GM18873 (cell line): ENCODE measurements around the gene SAMD11.
"Not testable (repeated sequence)": the region's sequence is repeated elsewhere in the genome, so short reads cannot be mapped to it uniquely, and the experiment has no call there.

Source experiments
- ATAC-seq: cut with Tn5 transposase; IDR thresholded peaks from one replicate; pipeline ENCODE4 v1.9.1; 2021; ENCODE audit warnings: mild to moderate bottlenecking, moderate library complexity, moderate number of reproducible peaks; ENCODE audit not compliant: unreplicated experiment, low FRiP score

The SAMD11 gene

GRCh38 chr1:973459-974292 is 50.0 kb downstream of the SAMD11 start:
- ATAC-seq: no peak

- no peak for ATAC-seq
These were observed 50.5 kb downstream of the SAMD11 start for GRCh38 chr1:974293-974640.

GRCh38 chr1:974687-975328 is 51.1 kb downstream of the SAMD11 start:
- no peak for ATAC-seq

- ATAC-seq: no peak
These were observed 51.6 kb downstream of the SAMD11 start for GRCh38 chr1:975365-975764.

- ATAC-seq: no peak
These were observed 52.4 kb downstream of the SAMD11 start for GRCh38 chr1:975896-976683.

GRCh38 chr1:976791-977190 is 53.1 kb downstream of the SAMD11 start:
- ATAC-seq: not testable (repeated sequence)

- no peak for ATAC-seq
These were observed 54.5 kb downstream of the SAMD11 start for GRCh38 chr1:978069-978834.

- no peak for ATAC-seq
These were observed 55.4 kb downstream of the SAMD11 start for GRCh38 chr1:978835-979743.

GRCh38 chr1:979744-980072 is 56.0 kb downstream of the SAMD11 start:
- no peak for ATAC-seq

GRCh38 chr1:980137-980571 is 56.4 kb downstream of the SAMD11 start:
- no peak for ATAC-seq

- no peak for ATAC-seq
These were observed 57.1 kb downstream of the SAMD11 start for GRCh38 chr1:980602-981395.

- no peak for ATAC-seq
These were observed 57.8 kb downstream of the SAMD11 start for GRCh38 chr1:981491-981954.

GRCh38 chr1:981955-982558 is 58.3 kb downstream of the SAMD11 start, which contains the start of gene PERM1:
PERM1 (minus strand) TSS chr1:982093; CDS start chr1:981029, 1,064 bp downstream.
- no peak for ATAC-seq

GRCh38 chr1:982765-983436 is 59.2 kb downstream of the SAMD11 start:
- no peak for ATAC-seq

- no peak for ATAC-seq
These were observed 60.2 kb downstream of the SAMD11 start for GRCh38 chr1:983798-984475.

- no peak for ATAC-seq
These were observed 60.7 kb downstream of the SAMD11 start for GRCh38 chr1:984476-984814.

GRCh38 chr1:985126-985525 is 61.4 kb downstream of the SAMD11 start:
- ATAC-seq: no peak
